HG02588 (cell line): ENCODE data around the gene USP30.
A peak's percentile ranks its signal among the peaks of the same experiment; 100 is the strongest.
"Not testable (repeated sequence)": the region's sequence is repeated elsewhere in the genome, so short reads cannot be mapped to it uniquely, and the experiment has no call there.

Experiments
- ATAC-seq: cut with Tn5 transposase; IDR thresholded peaks from one replicate; pipeline ENCODE4 v1.9.1; 2021; ENCODE audit warnings: mild to moderate bottlenecking, moderate library complexity; ENCODE audit not compliant: unreplicated experiment

The USP30 gene

GRCh38 chr12:109049794-109050193, 2.6 kb upstream of the USP30 start:
- ATAC-seq: not testable (repeated sequence)

GRCh38 chr12:109052097-109052413, 321 bp upstream of the USP30 start:
- ATAC-seq: no peak

- peak; percentile 31 for ATAC-seq
Observed at GRCh38 chr12:109053382-109054123, 1.2 kb downstream of the USP30 start.

- ATAC-seq: not testable (repeated sequence)
Observed at GRCh38 chr12:109054124-109054513, 1.7 kb downstream of the USP30 start.

- no peak for ATAC-seq
Observed at GRCh38 chr12:109054520-109054919, 2.1 kb downstream of the USP30 start.

GRCh38 chr12:109056891-109057290, 4.5 kb downstream of the USP30 start:
- ATAC-seq: no peak

- ATAC-seq: no peak
Observed at GRCh38 chr12:109057376-109057775, 5.0 kb downstream of the USP30 start.

- no peak for ATAC-seq
Observed at GRCh38 chr12:109058773-109059172, 6.4 kb downstream of the USP30 start.

GRCh38 chr12:109064143-109064542, 11.8 kb downstream of the USP30 start:
- ATAC-seq: no peak

- no peak for ATAC-seq
Observed at GRCh38 chr12:109065154-109065852, 12.9 kb downstream of the USP30 start.

- ATAC-seq: no peak
Observed at GRCh38 chr12:109065853-109066193, 13.4 kb downstream of the USP30 start.

GRCh38 chr12:109069307-109070271, 17.2 kb downstream of the USP30 start:
- ATAC-seq: no peak

GRCh38 chr12:109074866-109075265, 22.5 kb downstream of the USP30 start:
- ATAC-seq: no peak

- no peak for ATAC-seq
Observed at GRCh38 chr12:109082751-109083150, 30.4 kb downstream of the USP30 start.

GRCh38 chr12:109084425-109084824, 32.0 kb downstream of the USP30 start:
- no peak for ATAC-seq

- ATAC-seq: no peak
Observed at GRCh38 chr12:109085590-109085989, 33.2 kb downstream of the USP30 start.

- ATAC-seq: no peak
Observed at GRCh38 chr12:109087250-109087649, 34.9 kb downstream of the USP30 start.

GRCh38 chr12:109088818-109089217, 36.4 kb downstream of the USP30 start:
- no peak for ATAC-seq

- no peak for ATAC-seq
Observed at GRCh38 chr12:109089683-109090082, 37.3 kb downstream of the USP30 start.

- no peak for ATAC-seq
Observed at GRCh38 chr12:109092497-109093021, 40.2 kb downstream of the USP30 start.
